Liver (tissue), 9 donors: ENCODE results near the gene HSP90AA1. TPM values are rescaled to one million over a fixed set of nuclear protein-coding genes. Genes with fewer than 3 reads are reported as not detected.

ENCODE experiments used
- DNase-seq: peaks from one replicate; pipeline ENCODE4 v3.0.0-alpha.2; 2017; ENCODE audit warnings: low spot score
- H3K27ac ChIP-seq, 2 donors: one replicate each; pipeline ENCODE4 v1.7.0; 2013; ENCODE audit warnings: inconsistent platforms in 2 of 2, low read length in 2 of 2, control low read depth in 1 of 2, low read depth in 1 of 2, mild to moderate bottlenecking in 1 of 2
- H3K27me3 ChIP-seq, 4 donors: one replicate each; pipeline versions ENCODE4 v1.6.1 to v1.7.0; 2013; ENCODE audit warnings: low read length in 3 of 4, inconsistent platforms in 1 of 4, mild to moderate bottlenecking in 1 of 4, moderate library complexity in 1 of 4; ENCODE audit not compliant: control insufficient read depth in 4 of 4, insufficient read depth in 4 of 4
- H3K36me3 ChIP-seq, 4 donors: one replicate each; pipeline versions ENCODE4 v1.6.1 to v1.7.0; 2013; ENCODE audit warnings: low read length in 3 of 4, mild to moderate bottlenecking in 3 of 4, low read depth in 1 of 4, moderate library complexity in 1 of 4; ENCODE audit not compliant: control insufficient read depth in 4 of 4, insufficient read depth in 3 of 4
- H3K4me1 ChIP-seq, 4 donors: one replicate each; pipeline versions ENCODE4 v1.6.1 to v1.7.0; 2013; ENCODE audit warnings: low read length in 3 of 4, mild to moderate bottlenecking in 3 of 4, moderate library complexity in 1 of 4; ENCODE audit not compliant: control insufficient read depth in 4 of 4, insufficient read depth in 4 of 4
- H3K4me3 ChIP-seq, 3 donors: one replicate each; pipeline versions ENCODE4 v1.6.1 to v1.7.0; 2013; ENCODE audit warnings: low read length in 3 of 3, control low read depth in 1 of 3, low read depth in 1 of 3, mild to moderate bottlenecking in 1 of 3
- H3K9ac ChIP-seq, 2 donors: one replicate each; pipeline ENCODE4 v1.7.0; 2013; ENCODE audit warnings: low read length in 2 of 2, mild to moderate bottlenecking in 2 of 2, moderate library complexity in 2 of 2, control low read depth in 1 of 2, low read depth in 1 of 2
- H3K9me3 ChIP-seq, 4 donors: one replicate each; pipeline versions ENCODE4 v1.6.1 to v1.7.0; 2013; ENCODE audit warnings: low read length in 3 of 4; ENCODE audit not compliant: control insufficient read depth in 4 of 4
- ATF3 ChIP-seq: IDR thresholded peaks from 2 replicates; pipeline ENCODE4 v1.6.1; 2016; ENCODE audit warnings: antibody characterized with exemption
- CTCF ChIP-seq: fragments of 150-350 bp; IDR thresholded peaks from 2 replicates; pipeline ENCODE4 v1.5.1; 2017; ENCODE audit warnings: improper control_type of control experiment, low read depth, low read length; ENCODE audit not compliant: missing input control
- EGR1 ChIP-seq, 2 donors: IDR thresholded peaks; 2 replicates each; pipeline ENCODE4 v1.6.1; 2016 to 2018; ENCODE audit warnings: antibody characterized with exemption in 2 of 2, low read depth in 2 of 2
- FOXA1 ChIP-seq: IDR thresholded peaks from 2 replicates; pipeline ENCODE4 v1.6.1; 2016; ENCODE audit warnings: antibody characterized with exemption
- FOXA2 ChIP-seq: IDR thresholded peaks from 2 replicates; pipeline ENCODE4 v1.6.1; 2016; ENCODE audit warnings: antibody characterized with exemption
- GABPA ChIP-seq, 2 donors: IDR thresholded peaks in 1 of 2; conservative IDR thresholded peaks in 1 of 2; 2 replicates each; pipeline ENCODE4 v1.6.1; 2016; ENCODE audit warnings: antibody characterized with exemption in 2 of 2, mild to moderate bottlenecking in 1 of 2, moderate library complexity in 1 of 2
- MAX ChIP-seq: IDR thresholded peaks from 2 replicates; pipeline ENCODE4 v1.6.1; 2016; ENCODE audit warnings: antibody characterized with exemption
- NR2F2 ChIP-seq: IDR thresholded peaks from 2 replicates; pipeline ENCODE4 v1.6.1; 2016; ENCODE audit warnings: antibody characterized with exemption
- RAD21 ChIP-seq, 2 donors: IDR thresholded peaks; 2 replicates each; pipeline ENCODE4 v1.6.1; 2016; ENCODE audit warnings: antibody characterized with exemption in 2 of 2, mild to moderate bottlenecking in 2 of 2
- RXRA ChIP-seq, 2 donors: IDR thresholded peaks; 2 replicates each; pipeline ENCODE4 v1.6.1; 2017 to 2018; ENCODE audit warnings: antibody characterized with exemption in 2 of 2, mild to moderate bottlenecking in 1 of 2
- SP1 ChIP-seq: IDR thresholded peaks from 2 replicates; pipeline ENCODE4 v1.6.1; 2018; ENCODE audit warnings: antibody characterized with exemption, mild to moderate bottlenecking
- ZBTB33 ChIP-seq: IDR thresholded peaks from 2 replicates; pipeline ENCODE4 v1.6.1; 2016; ENCODE audit warnings: antibody characterized with exemption
- WGBS: extraction: QIAGEN DNeasy Blood & Tissue Kit; methylation state at CpG from one replicate; pipeline ENCODE4 v1.1.7; 2013; 5-methylcytosine and 5-hydroxymethylcytosine counted together
- polyA plus RNA-seq, 2 donors: library from polyadenylated mRNA; stranded (reverse) in 1 of 2; unstranded in 1 of 2; fragments of 200-250 nt in 1 of 2; fragments of >200 nt in 1 of 2; fragmentation: Nextera tagmentation in 1 of 2; extraction: Ambion mirVana in 1 of 2; gene quantifications; one replicate each; pipeline versions ENCODE4 v1.2.1 to v1.2.3, GENCODE V29; 2013 to 2015
- total RNA-seq, 2 donors: library from RNA; depleted of rRNA; stranded (reverse); fragments of >200 nt; gene quantifications; one replicate each; pipeline ENCODE4 v1.2.3, GENCODE V29; 2014
- donor health status: healthy.
- donor health status: healthy.
- donor health status: healthy.
- donor health status: healthy.
- donor health status: healthy.

HSP90AA1 gene
- total and polyA plus RNA-seq, 4 donors, result 174 to 386 (median 287) TPM

- H3K9ac ChIP-seq, result no peak overlapping the region
- H3K27me3 ChIP-seq, result no peaks in the 10 kb centered on the region
- no peak for DNase-seq
- H3K36me3 ChIP-seq, result peaks cover 27 to 69% (median 57%) of the 10 kb centered on the region in 4 donors
- no peaks in the 10 kb centered on the region for H3K9me3 ChIP-seq
- peaks cover 3 to 18% (median 15%) of the 10 kb centered on the region in 4 donors for H3K4me1 ChIP-seq
- no peak overlapping the region for H3K4me3 ChIP-seq
- no peak for TF ChIP-seq GABPA (IDR thresholded peaks at IDR 0.05 in 1 of 2, conservative IDR thresholded peaks at IDR 0.05 in 1 of 2)
- 93% methylated on average over 7 of the region's 7 CpGs for WGBS
- H3K27ac ChIP-seq, result no peak overlapping the region
Observed at GRCh38 chr14:102081231-102082080, 5.4 kb downstream of the HSP90AA1 start.

GRCh38 chr14:102080183-102081080 lies 6.4 kb downstream of the HSP90AA1 start:
- Histone ChIP-seq H3K4me3 (no peak overlapping the region), H3K27me3 (no peaks in the 10 kb centered on the region), H3K27ac (no peak overlapping the region), H3K9ac (no peak overlapping the region), H3K9me3 (no peaks in the 10 kb centered on the region), H3K4me1 (peaks cover 3 to 14% (median 13%) of the 10 kb centered on the region in 4 donors), H3K36me3 (peaks cover 27 to 69% (median 56%) of the 10 kb centered on the region in 4 donors)
- WGBS, result 82% methylated on average over 14 of the region's 14 CpGs
- DNase-seq, result no peak
- TF ChIP-seq EGR1 (IDR thresholded peaks at IDR 0.05; ENCODE audit: low read depth in 2 of 2) (no peak), RXRA (IDR thresholded peaks at IDR 0.05) (no peak), FOXA2 (no peak), CTCF (no peak), ZBTB33 (no peak), GABPA (IDR thresholded peaks at IDR 0.05 in 1 of 2, conservative IDR thresholded peaks at IDR 0.05 in 1 of 2) (no peak), RAD21 (IDR thresholded peaks at IDR 0.05) (no peak), SP1 (no peak), FOXA1 (no peak), NR2F2 (no peak), ATF3 (no peak), MAX (no peak)
